ENCODE results near the gene ARHGEF16.

ARHGEF16 gene

DNA sequence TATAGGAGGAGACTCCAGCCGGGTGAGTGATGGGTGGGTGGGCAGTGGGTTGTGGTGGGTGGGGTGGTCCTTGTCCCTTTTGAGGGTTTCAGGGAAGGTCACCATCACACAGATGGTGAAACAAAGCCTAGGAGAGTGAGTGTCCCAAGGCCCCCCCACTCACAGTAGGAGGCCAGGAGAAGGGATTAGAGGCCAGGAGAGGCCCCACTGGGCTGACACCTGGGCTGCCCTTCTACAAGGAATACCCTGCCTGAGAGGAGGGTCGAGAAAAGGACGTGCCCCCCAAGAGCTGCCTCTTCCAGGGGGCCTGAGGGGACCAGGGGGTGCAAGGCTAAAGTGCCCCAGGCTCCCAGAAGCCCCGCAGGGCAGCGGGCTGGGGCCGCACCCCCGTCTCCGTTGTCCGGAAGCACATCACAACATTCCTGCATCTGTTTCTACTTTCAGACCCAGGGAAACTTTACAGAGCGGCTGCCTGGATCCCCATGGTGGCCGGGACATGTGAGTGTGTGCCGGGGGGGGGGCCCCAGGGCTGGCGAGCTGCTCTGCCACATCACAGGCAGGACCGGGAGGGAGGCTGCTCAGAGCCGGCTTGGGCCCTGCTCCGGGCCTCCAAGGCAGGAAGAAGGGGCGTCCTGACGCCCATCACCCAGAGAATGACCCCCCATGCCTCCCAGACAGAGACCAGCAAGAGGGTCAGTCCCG is 68.2 kb downstream of the ARHGEF16 start (continued):
- TF ChIP-seq, protein P1, sequence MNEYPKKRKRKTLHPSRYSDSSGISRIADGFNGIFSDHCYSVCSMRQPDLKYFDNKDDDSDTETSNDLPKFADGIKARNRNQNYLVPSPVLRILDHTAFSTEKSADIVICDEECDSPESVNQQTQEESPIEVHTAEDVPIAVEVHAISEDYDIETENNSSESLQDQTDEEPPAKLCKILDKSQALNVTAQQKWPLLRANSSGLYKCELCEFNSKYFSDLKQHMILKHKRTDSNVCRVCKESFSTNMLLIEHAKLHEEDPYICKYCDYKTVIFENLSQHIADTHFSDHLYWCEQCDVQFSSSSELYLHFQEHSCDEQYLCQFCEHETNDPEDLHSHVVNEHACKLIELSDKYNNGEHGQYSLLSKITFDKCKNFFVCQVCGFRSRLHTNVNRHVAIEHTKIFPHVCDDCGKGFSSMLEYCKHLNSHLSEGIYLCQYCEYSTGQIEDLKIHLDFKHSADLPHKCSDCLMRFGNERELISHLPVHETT (tag by site-specific recombination; IDR thresholded peaks at IDR 0.05) = no peak
- TF ChIP-seq, protein P2, sequence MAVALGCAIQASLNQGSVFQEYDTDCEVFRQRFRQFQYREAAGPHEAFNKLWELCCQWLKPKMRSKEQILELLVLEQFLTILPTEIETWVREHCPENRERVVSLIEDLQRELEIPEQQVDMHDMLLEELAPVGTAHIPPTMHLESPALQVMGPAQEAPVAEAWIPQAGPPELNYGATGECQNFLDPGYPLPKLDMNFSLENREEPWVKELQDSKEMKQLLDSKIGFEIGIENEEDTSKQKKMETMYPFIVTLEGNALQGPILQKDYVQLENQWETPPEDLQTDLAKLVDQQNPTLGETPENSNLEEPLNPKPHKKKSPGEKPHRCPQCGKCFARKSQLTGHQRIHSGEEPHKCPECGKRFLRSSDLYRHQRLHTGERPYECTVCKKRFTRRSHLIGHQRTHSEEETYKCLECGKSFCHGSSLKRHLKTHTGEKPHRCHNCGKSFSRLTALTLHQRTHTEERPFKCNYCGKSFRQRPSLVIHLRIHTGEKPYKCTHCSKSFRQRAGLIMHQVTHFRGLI (tag by site-specific recombination; IDR thresholded peaks at IDR 0.05) = no peak
- TF ChIP-seq, protein P3, sequence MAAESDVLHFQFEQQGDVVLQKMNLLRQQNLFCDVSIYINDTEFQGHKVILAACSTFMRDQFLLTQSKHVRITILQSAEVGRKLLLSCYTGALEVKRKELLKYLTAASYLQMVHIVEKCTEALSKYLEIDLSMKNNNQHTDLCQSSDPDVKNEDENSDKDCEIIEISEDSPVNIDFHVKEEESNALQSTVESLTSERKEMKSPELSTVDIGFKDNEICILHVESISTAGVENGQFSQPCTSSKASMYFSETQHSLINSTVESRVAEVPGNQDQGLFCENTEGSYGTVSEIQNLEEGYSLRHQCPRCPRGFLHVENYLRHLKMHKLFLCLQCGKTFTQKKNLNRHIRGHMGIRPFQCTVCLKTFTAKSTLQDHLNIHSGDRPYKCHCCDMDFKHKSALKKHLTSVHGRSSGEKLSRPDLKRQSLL (tag by site-specific recombination; IDR thresholded peaks at IDR 0.05) = no peak

DNA sequence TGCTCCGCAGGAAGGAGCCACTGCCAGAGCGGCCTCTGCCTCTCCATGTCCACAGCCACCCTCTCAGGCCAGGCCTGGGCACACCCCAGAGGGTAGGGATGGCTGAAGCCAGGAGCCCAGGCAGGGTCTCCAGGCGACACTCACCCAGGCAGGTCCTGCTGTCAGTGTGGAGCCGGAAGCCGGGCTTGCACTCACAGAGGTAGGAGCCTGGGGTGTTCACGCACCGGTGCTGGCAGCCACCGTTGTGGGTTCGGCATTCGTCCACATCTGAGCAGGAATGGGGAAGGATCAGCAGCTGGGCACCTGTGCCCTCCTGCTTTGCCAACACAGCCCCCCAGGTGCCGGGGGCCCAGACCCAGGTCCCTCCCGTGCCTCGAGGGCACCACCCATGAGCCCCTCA is 69.5 kb downstream of the ARHGEF16 start:
- TF ChIP-seq ZNF433 (tag by site-specific recombination; IDR thresholded peaks at IDR 0.05; ENCODE audit: low read depth) = no peak
- no peak for TF ChIP-seq ZBTB17 (tag by site-specific recombination; IDR thresholded peaks at IDR 0.05)
- TF ChIP-seq KLF7 (tag by site-specific recombination; IDR thresholded peaks at IDR 0.05; ENCODE audit: borderline replicate concordance) = no peak
- no peak for TF ChIP-seq ZNF792 (tag by site-specific recombination; IDR thresholded peaks at IDR 0.05)
- TF ChIP-seq PRDM1 (tag by site-specific recombination; IDR thresholded peaks at IDR 0.05) = no peak
- TF ChIP-seq ZNF2 (tag by site-specific recombination; IDR thresholded peaks at IDR 0.05) = no peak
- Histone ChIP-seq H3K4me3 (ENCODE audit: low read depth, low read length) (no peak overlapping the region), H3K36me3 (ENCODE audit: control insufficient read depth in 2 of 2, insufficient read depth in 1 of 2, low read length in 2 of 2) (no peaks in the 10 kb centered on the region), H3K4me1 (ENCODE audit: control insufficient read depth, insufficient read depth, low read length) (no peaks in the 10 kb centered on the region), H3K27ac (ENCODE audit: extremely low read depth, low read depth, low read length) (no peak overlapping the region), H3K9me3 (ENCODE audit: control insufficient read depth, insufficient read depth, low read depth, low read length) (no peaks in the 10 kb centered on the region)
- ChIA-PET POLR2A (no interaction called here), CTCF (no interaction called here)

DNA sequence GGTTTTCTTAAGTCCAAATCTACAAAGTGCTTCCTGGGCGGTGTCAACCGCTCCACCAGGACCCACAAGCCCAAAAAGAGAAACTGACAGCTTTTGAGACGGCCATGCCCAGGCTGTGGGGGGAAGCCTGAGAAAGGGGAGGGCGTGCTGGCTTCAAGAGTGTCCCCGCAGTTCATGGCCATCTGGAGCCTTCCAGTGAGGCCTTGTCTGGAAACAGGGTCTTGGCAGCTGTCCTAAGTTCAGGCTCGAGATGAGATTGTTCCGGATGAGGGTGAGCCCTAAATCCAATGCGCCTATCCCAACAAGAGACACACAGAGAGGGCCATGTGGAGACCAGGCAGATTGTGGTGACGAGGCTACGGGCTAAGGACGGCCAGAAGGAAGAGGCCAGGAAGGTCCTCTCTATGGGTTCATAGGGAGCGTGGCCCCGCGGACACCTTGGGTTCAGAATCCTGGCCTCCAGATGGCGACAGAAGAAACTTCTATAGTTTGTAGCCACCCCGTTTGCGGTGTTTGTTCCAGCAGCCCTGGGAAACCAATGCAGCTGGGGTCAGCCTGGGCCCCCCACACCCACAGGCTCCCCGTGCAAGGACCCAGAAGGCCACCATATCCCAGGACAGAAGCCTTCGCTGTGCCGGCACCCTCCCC is 70.2 kb downstream of the ARHGEF16 start:
- TF ChIP-seq, protein P4, sequence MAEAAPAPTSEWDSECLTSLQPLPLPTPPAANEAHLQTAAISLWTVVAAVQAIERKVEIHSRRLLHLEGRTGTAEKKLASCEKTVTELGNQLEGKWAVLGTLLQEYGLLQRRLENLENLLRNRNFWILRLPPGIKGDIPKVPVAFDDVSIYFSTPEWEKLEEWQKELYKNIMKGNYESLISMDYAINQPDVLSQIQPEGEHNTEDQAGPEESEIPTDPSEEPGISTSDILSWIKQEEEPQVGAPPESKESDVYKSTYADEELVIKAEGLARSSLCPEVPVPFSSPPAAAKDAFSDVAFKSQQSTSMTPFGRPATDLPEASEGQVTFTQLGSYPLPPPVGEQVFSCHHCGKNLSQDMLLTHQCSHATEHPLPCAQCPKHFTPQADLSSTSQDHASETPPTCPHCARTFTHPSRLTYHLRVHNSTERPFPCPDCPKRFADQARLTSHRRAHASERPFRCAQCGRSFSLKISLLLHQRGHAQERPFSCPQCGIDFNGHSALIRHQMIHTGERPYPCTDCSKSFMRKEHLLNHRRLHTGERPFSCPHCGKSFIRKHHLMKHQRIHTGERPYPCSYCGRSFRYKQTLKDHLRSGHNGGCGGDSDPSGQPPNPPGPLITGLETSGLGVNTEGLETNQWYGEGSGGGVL (tag by site-specific recombination; IDR thresholded peaks at IDR 0.05) = no peak
- no peak for TF ChIP-seq YY1 (tag by site-specific recombination; IDR thresholded peaks at IDR 0.05)
- no peak for TF ChIP-seq MYNN (tag by site-specific recombination; IDR thresholded peaks at IDR 0.05; ENCODE audit: borderline replicate concordance)
- TF ChIP-seq ZNF473 (tag by site-specific recombination; IDR thresholded peaks at IDR 0.05) = no peak
- TF ChIP-seq, protein P5, sequence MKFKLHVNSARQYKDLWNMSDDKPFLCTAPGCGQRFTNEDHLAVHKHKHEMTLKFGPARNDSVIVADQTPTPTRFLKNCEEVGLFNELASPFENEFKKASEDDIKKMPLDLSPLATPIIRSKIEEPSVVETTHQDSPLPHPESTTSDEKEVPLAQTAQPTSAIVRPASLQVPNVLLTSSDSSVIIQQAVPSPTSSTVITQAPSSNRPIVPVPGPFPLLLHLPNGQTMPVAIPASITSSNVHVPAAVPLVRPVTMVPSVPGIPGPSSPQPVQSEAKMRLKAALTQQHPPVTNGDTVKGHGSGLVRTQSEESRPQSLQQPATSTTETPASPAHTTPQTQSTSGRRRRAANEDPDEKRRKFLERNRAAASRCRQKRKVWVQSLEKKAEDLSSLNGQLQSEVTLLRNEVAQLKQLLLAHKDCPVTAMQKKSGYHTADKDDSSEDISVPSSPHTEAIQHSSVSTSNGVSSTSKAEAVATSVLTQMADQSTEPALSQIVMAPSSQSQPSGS (tag by site-specific recombination; IDR thresholded peaks at IDR 0.05; ENCODE audit: low read depth) = no peak
- no peak for TF ChIP-seq ZFHX2 (tag by site-specific recombination; conservative IDR thresholded peaks at IDR 0.05)
- no peak for TF ChIP-seq ZNF354C (tag by site-specific recombination; IDR thresholded peaks at IDR 0.05; ENCODE audit: borderline replicate concordance, low read depth)
- TF ChIP-seq, protein P6, sequence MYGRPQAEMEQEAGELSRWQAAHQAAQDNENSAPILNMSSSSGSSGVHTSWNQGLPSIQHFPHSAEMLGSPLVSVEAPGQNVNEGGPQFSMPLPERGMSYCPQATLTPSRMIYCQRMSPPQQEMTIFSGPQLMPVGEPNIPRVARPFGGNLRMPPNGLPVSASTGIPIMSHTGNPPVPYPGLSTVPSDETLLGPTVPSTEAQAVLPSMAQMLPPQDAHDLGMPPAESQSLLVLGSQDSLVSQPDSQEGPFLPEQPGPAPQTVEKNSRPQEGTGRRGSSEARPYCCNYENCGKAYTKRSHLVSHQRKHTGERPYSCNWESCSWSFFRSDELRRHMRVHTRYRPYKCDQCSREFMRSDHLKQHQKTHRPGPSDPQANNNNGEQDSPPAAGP (tag by site-specific recombination; IDR thresholded peaks at IDR 0.05) = no peak
- TF ChIP-seq ZNF248 (tag by site-specific recombination; IDR thresholded peaks at IDR 0.05) = no peak
- TF ChIP-seq, protein P7, sequence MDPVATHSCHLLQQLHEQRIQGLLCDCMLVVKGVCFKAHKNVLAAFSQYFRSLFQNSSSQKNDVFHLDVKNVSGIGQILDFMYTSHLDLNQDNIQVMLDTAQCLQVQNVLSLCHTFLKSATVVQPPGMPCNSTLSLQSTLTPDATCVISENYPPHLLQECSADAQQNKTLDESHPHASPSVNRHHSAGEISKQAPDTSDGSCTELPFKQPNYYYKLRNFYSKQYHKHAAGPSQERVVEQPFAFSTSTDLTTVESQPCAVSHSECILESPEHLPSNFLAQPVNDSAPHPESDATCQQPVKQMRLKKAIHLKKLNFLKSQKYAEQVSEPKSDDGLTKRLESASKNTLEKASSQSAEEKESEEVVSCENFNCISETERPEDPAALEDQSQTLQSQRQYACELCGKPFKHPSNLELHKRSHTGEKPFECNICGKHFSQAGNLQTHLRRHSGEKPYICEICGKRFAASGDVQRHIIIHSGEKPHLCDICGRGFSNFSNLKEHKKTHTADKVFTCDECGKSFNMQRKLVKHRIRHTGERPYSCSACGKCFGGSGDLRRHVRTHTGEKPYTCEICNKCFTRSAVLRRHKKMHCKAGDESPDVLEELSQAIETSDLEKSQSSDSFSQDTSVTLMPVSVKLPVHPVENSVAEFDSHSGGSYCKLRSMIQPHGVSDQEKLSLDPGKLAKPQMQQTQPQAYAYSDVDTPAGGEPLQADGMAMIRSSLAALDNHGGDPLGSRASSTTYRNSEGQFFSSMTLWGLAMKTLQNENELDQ (tag by site-specific recombination; IDR thresholded peaks at IDR 0.05; ENCODE audit: low read depth) = no peak
- no peak for TF ChIP-seq ZNF664 (tag by site-specific recombination; IDR thresholded peaks at IDR 0.05)
- TF ChIP-seq ZNF510 (tag by site-specific recombination; IDR thresholded peaks at IDR 0.05; ENCODE audit: insufficient replicate concordance) = no peak
- ChIA-PET CTCF (interaction anchor here (0.7 to 1.0 kb wide), 2 partner anchors 30 to 97 kb away, joined by 3 to 4 read pairs; no protein-coding TSS in a partner anchor), POLR2A (no interaction called here)
- no peak overlapping the region for H3K4me3 ChIP-seq (ENCODE audit: low read depth, low read length)
- no peaks in the 10 kb centered on the region for H3K9me3 ChIP-seq (ENCODE audit: control insufficient read depth, insufficient read depth, low read depth, low read length)
- no peaks in the 10 kb centered on the region for H3K36me3 ChIP-seq (ENCODE audit: control insufficient read depth in 2 of 2, insufficient read depth in 1 of 2, low read length in 2 of 2)
- no peak overlapping the region for H3K27ac ChIP-seq (ENCODE audit: extremely low read depth, low read depth, low read length)
- H3K4me1 ChIP-seq (ENCODE audit: control insufficient read depth, insufficient read depth, low read length) = no peaks in the 10 kb centered on the region
